Bronchial epithelial cell (primary cell): ENCODE measurements around the gene GNL1. TPM values are rescaled to one million over a fixed set of nuclear protein-coding genes. Genes with fewer than 3 reads are reported as not detected.
"Not testable (repeated sequence)": the region's sequence is repeated elsewhere in the genome, so short reads cannot be mapped to it uniquely, and the experiment has no call there.

Source experiments
- DNase-seq: peaks from one replicate; pipeline ENCODE4 v3.0.0-alpha.2; 2010; ENCODE audit warnings: low read depth
- FAIRE-seq: peaks from 2 replicates; lab custom pipeline; 2011; peaks lifted over from hg19 to GRCh38; lab: Jason Lieb, UNC
- H3K27me3 ChIP-seq: 2 replicates; pipeline ENCODE4 v1.5.1; 2011; ENCODE audit warnings: low read length; ENCODE audit not compliant: control insufficient read depth, insufficient read depth
- H3K36me3 ChIP-seq: 2 replicates; pipeline ENCODE4 v1.5.1; 2011; ENCODE audit warnings: low read length; ENCODE audit not compliant: control insufficient read depth, insufficient read depth
- H3K4me3 ChIP-seq: 2 replicates; pipeline ENCODE4 v1.5.1; 2011; ENCODE audit warnings: mild to moderate bottlenecking, low read depth, low read length, control low read depth
- total RNA-seq: library from RNA; depleted of rRNA; stranded (reverse); fragments of >200 nt; gene quantifications from 2 replicates; pipeline ENCODE4 v1.2.1, GENCODE V29; 2014
- TF ChIP-seq, protein P1 (sequence below): IDR thresholded peaks from 2 replicates; pipeline ENCODE4 v1.5.1; 2011; ENCODE audit warnings: mild to moderate bottlenecking, moderate library complexity, low read length, control low read depth, inconsistent platforms; ENCODE audit not compliant: insufficient read depth, severe bottlenecking

GNL1 gene
- total RNA-seq, 1 donor from 2014 or later, result 21.9 TPM

- no peak for FAIRE-seq
- no peaks in the 10 kb centered on the region for H3K27me3 ChIP-seq
- no peak overlapping the region for H3K4me3 ChIP-seq
- peak; percentile 75 for DNase-seq
- TF ChIP-seq, protein P1, sequence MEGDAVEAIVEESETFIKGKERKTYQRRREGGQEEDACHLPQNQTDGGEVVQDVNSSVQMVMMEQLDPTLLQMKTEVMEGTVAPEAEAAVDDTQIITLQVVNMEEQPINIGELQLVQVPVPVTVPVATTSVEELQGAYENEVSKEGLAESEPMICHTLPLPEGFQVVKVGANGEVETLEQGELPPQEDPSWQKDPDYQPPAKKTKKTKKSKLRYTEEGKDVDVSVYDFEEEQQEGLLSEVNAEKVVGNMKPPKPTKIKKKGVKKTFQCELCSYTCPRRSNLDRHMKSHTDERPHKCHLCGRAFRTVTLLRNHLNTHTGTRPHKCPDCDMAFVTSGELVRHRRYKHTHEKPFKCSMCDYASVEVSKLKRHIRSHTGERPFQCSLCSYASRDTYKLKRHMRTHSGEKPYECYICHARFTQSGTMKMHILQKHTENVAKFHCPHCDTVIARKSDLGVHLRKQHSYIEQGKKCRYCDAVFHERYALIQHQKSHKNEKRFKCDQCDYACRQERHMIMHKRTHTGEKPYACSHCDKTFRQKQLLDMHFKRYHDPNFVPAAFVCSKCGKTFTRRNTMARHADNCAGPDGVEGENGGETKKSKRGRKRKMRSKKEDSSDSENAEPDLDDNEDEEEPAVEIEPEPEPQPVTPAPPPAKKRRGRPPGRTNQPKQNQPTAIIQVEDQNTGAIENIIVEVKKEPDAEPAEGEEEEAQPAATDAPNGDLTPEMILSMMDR, result no peak
- H3K36me3 ChIP-seq, result no peaks in the 10 kb centered on the region
Observed at GRCh38 chr6:30500421-30501355, 55.6 kb downstream of the GNL1 start.

DNA sequence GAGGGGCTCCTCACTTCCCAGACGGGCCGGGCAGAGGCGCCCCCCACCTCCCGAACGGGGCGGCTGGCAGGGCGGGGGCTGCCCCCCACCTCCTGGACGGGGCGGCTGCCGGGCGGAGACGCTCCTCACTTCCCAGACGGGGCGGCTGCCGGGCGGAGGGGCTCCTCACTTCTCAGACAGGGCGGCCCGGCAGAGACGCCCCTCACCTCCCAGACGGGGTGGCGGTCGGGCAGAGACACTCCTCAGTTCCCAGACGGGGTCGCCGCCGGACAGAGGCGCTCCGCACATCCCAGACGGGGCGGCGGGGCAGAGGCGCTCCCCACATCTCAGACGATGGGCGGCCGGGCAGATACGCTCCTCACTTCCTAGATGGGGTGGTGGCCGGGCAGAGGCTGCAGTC lies 57.6 kb downstream of the GNL1 start:
- H3K27me3 ChIP-seq, FAIRE-seq, H3K36me3 ChIP-seq, H3K4me3 ChIP-seq, DNase-seq: not testable (repeated sequence)

DNA sequence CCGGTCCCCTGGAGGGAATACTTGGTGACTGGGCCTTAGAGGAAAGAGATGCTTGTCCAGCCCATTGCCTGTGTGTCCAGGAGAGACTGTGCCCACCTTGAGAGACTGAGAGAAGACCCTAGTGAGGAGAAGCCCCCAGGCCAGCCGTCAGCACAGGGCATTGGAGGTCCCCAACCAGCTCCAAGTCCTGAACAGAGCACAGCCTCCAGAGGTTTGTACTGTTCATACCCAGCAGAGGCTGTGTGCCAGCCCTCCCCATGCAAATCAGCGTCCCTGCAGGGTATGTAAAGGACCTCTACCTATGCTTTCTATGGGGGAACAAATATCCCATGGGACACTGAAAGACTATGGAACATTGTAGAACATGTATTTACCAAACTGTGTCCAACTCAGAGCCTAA lies 58.6 kb downstream of the GNL1 start:
- TF ChIP-seq, protein P1, result no peak
- FAIRE-seq (no peak), DNase-seq (no peak)
- H3K4me3 ChIP-seq, result no peak overlapping the region
- peaks cover 4% of the 10 kb centered on the region for H3K36me3 ChIP-seq
- no peaks in the 10 kb centered on the region for H3K27me3 ChIP-seq

DNA sequence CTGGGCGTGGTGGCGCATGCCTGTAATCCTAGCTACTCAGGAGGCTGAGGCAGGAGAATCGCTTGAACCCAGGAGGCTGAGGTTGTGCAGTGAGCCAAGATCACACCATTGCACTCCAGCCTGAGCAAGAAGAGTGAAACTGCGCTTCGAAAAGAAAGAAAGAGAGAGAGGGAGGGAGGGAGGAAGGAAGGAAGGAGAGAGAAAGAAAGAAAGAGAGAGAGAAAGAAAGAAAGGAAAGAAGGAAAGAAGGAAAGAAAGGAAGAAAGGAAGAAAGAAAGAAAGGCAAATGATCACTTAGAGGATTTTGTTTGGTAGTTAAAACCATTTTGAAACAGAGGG lies 59.1 kb downstream of the GNL1 start:
- DNase-seq, H3K36me3 ChIP-seq, FAIRE-seq, H3K4me3 ChIP-seq, H3K27me3 ChIP-seq: not testable (repeated sequence)

- DNase-seq (no peak), FAIRE-seq (no peak)
- TF ChIP-seq, protein P1, result no peak
- H3K36me3 ChIP-seq, result peaks cover 13% of the 10 kb centered on the region
- H3K27me3 ChIP-seq, result no peaks in the 10 kb centered on the region
- H3K4me3 ChIP-seq, result no peak overlapping the region
Observed at GRCh38 chr6:30495993-30496392, 60.3 kb downstream of the GNL1 start.

DNA sequence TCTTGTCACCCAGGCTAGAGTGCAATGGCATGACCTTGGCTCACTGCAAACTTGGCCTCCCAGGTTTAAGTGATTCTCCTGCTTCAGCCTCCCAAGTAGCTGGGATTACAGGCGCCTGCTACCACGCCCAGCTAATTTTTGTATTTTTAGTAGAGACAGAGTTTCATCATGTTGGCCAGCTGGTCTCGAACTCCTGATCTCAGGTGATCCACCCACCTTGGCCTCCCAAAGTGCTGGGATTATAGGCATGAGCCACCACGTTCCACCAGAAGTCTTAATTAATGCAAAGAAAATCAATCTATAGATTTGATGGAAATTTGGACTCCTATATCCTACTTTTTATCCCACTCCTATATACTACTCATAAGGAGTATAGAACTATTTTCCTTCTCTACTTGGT lies 61.2 kb downstream of the GNL1 start:
- not testable (repeated sequence) for FAIRE-seq

DNA sequence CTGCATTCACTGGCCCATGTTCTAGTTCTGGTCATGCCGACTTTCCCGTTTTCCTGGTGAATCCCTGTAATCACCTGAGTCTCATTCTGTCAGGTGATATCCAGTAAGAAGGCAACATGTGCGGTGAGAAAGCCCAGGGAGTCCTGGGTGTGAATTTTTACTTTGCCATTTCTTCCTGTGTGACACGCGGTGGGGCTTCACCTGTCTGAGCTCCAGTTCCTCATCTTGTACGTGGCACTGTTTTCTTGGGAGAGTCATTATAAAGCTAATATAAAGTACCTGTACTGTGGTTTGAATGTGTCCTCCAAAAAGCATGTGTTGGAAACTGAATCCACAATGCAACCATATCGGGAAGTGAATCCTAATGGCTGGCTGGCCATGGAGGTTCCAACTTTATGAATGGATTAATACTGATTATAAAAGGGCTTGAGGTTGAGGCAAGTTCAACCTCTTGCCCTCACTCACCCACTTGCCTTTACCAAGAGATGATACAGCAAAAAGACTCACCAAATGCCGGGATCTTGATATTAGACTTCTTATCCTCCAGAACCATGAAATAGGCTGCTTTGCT lies 61.9 kb downstream of the GNL1 start:
- no peak for DNase-seq
- no peak for FAIRE-seq
- H3K27me3 ChIP-seq, result no peaks in the 10 kb centered on the region
- TF ChIP-seq, protein P1, result no peak
- no peak overlapping the region for H3K4me3 ChIP-seq
- peaks cover 22% of the 10 kb centered on the region for H3K36me3 ChIP-seq

More for the DNA sequence above, 61.2 kb downstream of the GNL1 start:
- H3K4me3 ChIP-seq, DNase-seq, H3K27me3 ChIP-seq: not testable (repeated sequence)
- H3K36me3 ChIP-seq, result peaks cover 22% of the 10 kb centered on the region
